OCI-LY3 (cell line): ENCODE measurements around the gene NAV1.

Source experiments
- EZH2phosphoT487 ChIP-seq: fragments of 200-600 bp; shearing (Covaris generic); IDR thresholded peaks from 2 replicates; pipeline ENCODE4 v1.6.1; 2018; ENCODE audit warnings: antibody characterized with exemption, mixed run types, low read depth
- TF ChIP-seq, protein P1 (sequence below): fragments of 200-600, 300-600 bp; sonication (generic); IDR thresholded peaks from 2 replicates; pipeline ENCODE4 v1.5.1; 2014; ENCODE audit warnings: antibody characterized with exemption, low read length, low read depth

DNA sequence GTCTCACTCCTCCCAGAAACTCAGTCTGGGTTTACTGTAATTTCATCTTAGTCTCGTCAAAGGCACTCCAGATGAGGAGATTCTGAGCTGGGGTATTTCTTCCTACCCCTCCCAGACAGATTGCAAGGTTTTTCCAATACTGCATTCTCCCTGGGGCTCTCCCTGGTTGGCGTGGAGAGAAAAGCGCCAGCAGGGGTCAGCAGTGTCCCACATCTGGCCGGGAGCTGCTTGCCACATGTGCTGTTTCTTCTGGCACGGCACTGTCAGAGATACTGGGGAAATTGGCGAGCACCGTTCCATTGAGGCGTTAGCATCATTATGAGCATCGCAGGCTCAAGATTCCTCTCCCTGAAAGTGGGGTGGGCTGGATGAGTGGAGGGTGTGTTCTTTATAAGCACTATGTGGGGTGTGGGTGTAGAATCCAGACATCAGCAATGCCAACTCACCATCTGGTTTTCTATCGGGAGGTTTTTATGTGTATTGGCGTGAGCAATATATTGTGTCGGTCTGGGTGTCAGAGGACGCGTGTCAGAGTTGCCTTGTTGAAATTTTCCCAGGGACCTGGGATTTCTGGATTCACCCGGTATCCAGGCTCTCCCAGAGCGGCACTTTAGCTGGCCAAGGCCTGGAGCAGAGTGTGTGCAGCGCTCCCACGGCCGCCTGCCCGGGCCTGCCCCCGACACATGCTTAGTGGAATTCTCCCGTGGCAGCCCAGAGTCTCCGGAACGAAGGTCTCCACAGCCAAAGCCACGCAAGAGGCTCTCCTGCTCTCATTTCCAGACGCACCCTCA lies 8.0 kb upstream of the NAV1 start:
- TF ChIP-seq, protein P1, sequence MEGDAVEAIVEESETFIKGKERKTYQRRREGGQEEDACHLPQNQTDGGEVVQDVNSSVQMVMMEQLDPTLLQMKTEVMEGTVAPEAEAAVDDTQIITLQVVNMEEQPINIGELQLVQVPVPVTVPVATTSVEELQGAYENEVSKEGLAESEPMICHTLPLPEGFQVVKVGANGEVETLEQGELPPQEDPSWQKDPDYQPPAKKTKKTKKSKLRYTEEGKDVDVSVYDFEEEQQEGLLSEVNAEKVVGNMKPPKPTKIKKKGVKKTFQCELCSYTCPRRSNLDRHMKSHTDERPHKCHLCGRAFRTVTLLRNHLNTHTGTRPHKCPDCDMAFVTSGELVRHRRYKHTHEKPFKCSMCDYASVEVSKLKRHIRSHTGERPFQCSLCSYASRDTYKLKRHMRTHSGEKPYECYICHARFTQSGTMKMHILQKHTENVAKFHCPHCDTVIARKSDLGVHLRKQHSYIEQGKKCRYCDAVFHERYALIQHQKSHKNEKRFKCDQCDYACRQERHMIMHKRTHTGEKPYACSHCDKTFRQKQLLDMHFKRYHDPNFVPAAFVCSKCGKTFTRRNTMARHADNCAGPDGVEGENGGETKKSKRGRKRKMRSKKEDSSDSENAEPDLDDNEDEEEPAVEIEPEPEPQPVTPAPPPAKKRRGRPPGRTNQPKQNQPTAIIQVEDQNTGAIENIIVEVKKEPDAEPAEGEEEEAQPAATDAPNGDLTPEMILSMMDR, result peak; percentile 88
- TF ChIP-seq EZH2phosphoT487, result no peak
